Epithelial cell of esophagus (primary cell): Measurements from ENCODE around the gene NOTCH1.

Experiments used
- DNase-seq: peaks from one replicate; pipeline ENCODE4 v3.0.0; 2010; ENCODE audit warnings: low read depth
- H3K4me3 ChIP-seq: 2 replicates; pipeline ENCODE4 v1.5.1; 2011; ENCODE audit warnings: mild to moderate bottlenecking, low read length, control low read depth
- CTCF ChIP-seq: IDR thresholded peaks from 2 replicates; pipeline ENCODE4 v1.5.1; 2011; ENCODE audit warnings: low read depth, mild to moderate bottlenecking, low read length, control low read depth, inconsistent platforms; ENCODE audit not compliant: insufficient read depth; ENCODE audit errors: missing control alignments

The NOTCH1 gene

GRCh38 chr9:136546697-136547501 lies 1.1 kb upstream of the NOTCH1 start:
- TF ChIP-seq CTCF = no peak
- peak; percentile 66 for DNase-seq
- H3K4me3 ChIP-seq = peak overlapping the region; percentile 46

- no peak for TF ChIP-seq CTCF
- peak overlapping the region; percentile 94 for H3K4me3 ChIP-seq
- no peak for DNase-seq
These were observed 220 bp downstream of the NOTCH1 start for GRCh38 chr9:136545692-136545964.

- no peak for DNase-seq
- TF ChIP-seq CTCF = no peak
- peak overlapping the region; percentile 94 for H3K4me3 ChIP-seq
These were observed 720 bp downstream of the NOTCH1 start for GRCh38 chr9:136544964-136545691.

- TF ChIP-seq CTCF = no peak
- peak overlapping the region; percentile 94 for H3K4me3 ChIP-seq
- DNase-seq = no peak
These were observed 1.3 kb downstream of the NOTCH1 start for GRCh38 chr9:136544548-136544963.

GRCh38 chr9:136543830-136544547 lies 1.9 kb downstream of the NOTCH1 start:
- no peak for TF ChIP-seq CTCF
- no peak for DNase-seq
- peak overlapping the region; percentile 94 for H3K4me3 ChIP-seq

GRCh38 chr9:136543280-136543679 lies 2.6 kb downstream of the NOTCH1 start:
- H3K4me3 ChIP-seq = peak overlapping the region; percentile 94
- peak; percentile 6 for TF ChIP-seq CTCF
- no peak for DNase-seq
